Liver (tissue), 3 donors: ENCODE measurements around the gene ARMH1.

ENCODE experiments used
- ATF3 ChIP-seq: IDR thresholded peaks from 2 replicates; pipeline ENCODE4 v1.6.1; 2016; ENCODE audit warnings: antibody characterized with exemption
- CTCF ChIP-seq: fragments of 150-350 bp; IDR thresholded peaks from 2 replicates; pipeline ENCODE4 v1.5.1; 2017; ENCODE audit warnings: improper control_type of control experiment, low read depth, low read length; ENCODE audit not compliant: missing input control
- EGR1 ChIP-seq, 2 donors: IDR thresholded peaks; 2 replicates each; pipeline ENCODE4 v1.6.1; 2016 to 2018; ENCODE audit warnings: antibody characterized with exemption in 2 of 2, low read depth in 2 of 2
- FOXA1 ChIP-seq: IDR thresholded peaks from 2 replicates; pipeline ENCODE4 v1.6.1; 2016; ENCODE audit warnings: antibody characterized with exemption
- donor health status: healthy.
- donor health status: healthy.

- no peak for TF ChIP-seq CTCF
- TF ChIP-seq FOXA1: no peak
- no peak for TF ChIP-seq ATF3
- no peak for TF ChIP-seq EGR1 (IDR thresholded peaks at IDR 0.05; ENCODE audit: low read depth in 2 of 2)
Measured at GRCh38 chr1:44707112-44707881, 32.8 kb downstream of the ARMH1 start.
